ENCODE measurements around the gene ACSM6.

The ACSM6 gene

GRCh38 chr10:95246582-95247051 is 52.6 kb downstream of the ACSM6 start:
- no peak for DNase-seq

- DNase-seq = no peak
These were observed 53.3 kb downstream of the ACSM6 start for GRCh38 chr10:95247200-95247880.

GRCh38 chr10:95247881-95248583 is 54.0 kb downstream of the ACSM6 start:
- DNase-seq = no peak

- DNase-seq = no peak
These were observed 55.0 kb downstream of the ACSM6 start for GRCh38 chr10:95248989-95249388.

GRCh38 chr10:95249467-95249866 is 55.4 kb downstream of the ACSM6 start:
- no peak for DNase-seq

- no peak for DNase-seq
These were observed 56.8 kb downstream of the ACSM6 start for GRCh38 chr10:95250856-95251255.

- no peak for DNase-seq
These were observed 59.0 kb downstream of the ACSM6 start for GRCh38 chr10:95253007-95253406.

- no peak for DNase-seq
These were observed 59.6 kb downstream of the ACSM6 start for GRCh38 chr10:95253686-95254085.

GRCh38 chr10:95254629-95255028 is 60.6 kb downstream of the ACSM6 start:
- DNase-seq = no peak

- DNase-seq = no peak
These were observed 62.2 kb downstream of the ACSM6 start for GRCh38 chr10:95256268-95256667.

GRCh38 chr10:95257849-95258248 is 63.8 kb downstream of the ACSM6 start:
- no peak for DNase-seq

- DNase-seq = no peak
These were observed 66.4 kb downstream of the ACSM6 start for GRCh38 chr10:95260397-95260881.

GRCh38 chr10:95260909-95261552 is 67.0 kb downstream of the ACSM6 start:
- no peak for DNase-seq

GRCh38 chr10:95261926-95262325 is 67.9 kb downstream of the ACSM6 start:
- DNase-seq = no peak

GRCh38 chr10:95262763-95263518 is 68.9 kb downstream of the ACSM6 start:
- no peak for DNase-seq

- no peak for DNase-seq
These were observed 69.8 kb downstream of the ACSM6 start for GRCh38 chr10:95263864-95264226.

GRCh38 chr10:95264227-95265051 is 70.4 kb downstream of the ACSM6 start:
- no peak for DNase-seq

- DNase-seq = no peak
These were observed 71.5 kb downstream of the ACSM6 start for GRCh38 chr10:95265572-95265971.

- peak; percentile 52 for DNase-seq
These were observed 72.6 kb downstream of the ACSM6 start for GRCh38 chr10:95266674-95267095.

GRCh38 chr10:95267251-95267650 is 73.2 kb downstream of the ACSM6 start:
- no peak for DNase-seq

GRCh38 chr10:95268438-95268837 is 74.4 kb downstream of the ACSM6 start:
- DNase-seq = no peak
